ENCODE data around the gene CACNA1C.

CACNA1C gene

GRCh38 chr12:2035431-2036055 is 17.2 kb upstream of the CACNA1C start:
- no peak for DNase-seq

GRCh38 chr12:2039034-2039433 is 13.8 kb upstream of the CACNA1C start:
- no peak for DNase-seq

- DNase-seq: no peak
Observed at GRCh38 chr12:2043054-2043453, 9.7 kb upstream of the CACNA1C start.

- no peak for DNase-seq
Observed at GRCh38 chr12:2044165-2044564, 8.6 kb upstream of the CACNA1C start.

GRCh38 chr12:2046957-2047356 is 5.8 kb upstream of the CACNA1C start:
- DNase-seq: no peak

GRCh38 chr12:2047752-2048151 is 5.0 kb upstream of the CACNA1C start:
- no peak for DNase-seq

GRCh38 chr12:2049604-2050540 is 2.9 kb upstream of the CACNA1C start:
- DNase-seq: no peak

- no peak for DNase-seq
Observed at GRCh38 chr12:2051700-2052621, 826 bp upstream of the CACNA1C start.

- DNase-seq: no peak
Observed at GRCh38 chr12:2053691-2054090, 904 bp downstream of the CACNA1C start.

- DNase-seq: no peak
Observed at GRCh38 chr12:2054091-2055018, 1.6 kb downstream of the CACNA1C start.

- DNase-seq: no peak
Observed at GRCh38 chr12:2057041-2057794, 4.4 kb downstream of the CACNA1C start.

- DNase-seq: no peak
Observed at GRCh38 chr12:2057795-2058408, 5.1 kb downstream of the CACNA1C start.

- DNase-seq: no peak
Observed at GRCh38 chr12:2058837-2059236, 6.0 kb downstream of the CACNA1C start.

- DNase-seq: no peak
Observed at GRCh38 chr12:2061402-2061801, 8.6 kb downstream of the CACNA1C start.

GRCh38 chr12:2064071-2064507 is 11.3 kb downstream of the CACNA1C start:
- no peak for DNase-seq

- no peak for DNase-seq
Observed at GRCh38 chr12:2068653-2069052, 15.9 kb downstream of the CACNA1C start.

- no peak for DNase-seq
Observed at GRCh38 chr12:2070440-2071045, 17.8 kb downstream of the CACNA1C start.

GRCh38 chr12:2074792-2075191 is 22.0 kb downstream of the CACNA1C start:
- no peak for DNase-seq

- no peak for DNase-seq
Observed at GRCh38 chr12:2075508-2076195, 22.9 kb downstream of the CACNA1C start.

- DNase-seq: no peak
Observed at GRCh38 chr12:2076196-2076570, 23.4 kb downstream of the CACNA1C start.

Measured in activated gamma-delta T cell (primary cell).